GM12873 (cell line): ENCODE measurements around the gene RUVBL1.

Experiments used
- TF ChIP-seq, protein P1 (sequence below): IDR thresholded peaks from 2 replicates; pipeline ENCODE4 v1.5.1; 2012; ENCODE audit warnings: low read depth, mild to moderate bottlenecking, moderate library complexity, low read length, control low read depth; ENCODE audit not compliant: insufficient read depth; ENCODE audit errors: missing control alignments

RUVBL1 gene

DNA sequence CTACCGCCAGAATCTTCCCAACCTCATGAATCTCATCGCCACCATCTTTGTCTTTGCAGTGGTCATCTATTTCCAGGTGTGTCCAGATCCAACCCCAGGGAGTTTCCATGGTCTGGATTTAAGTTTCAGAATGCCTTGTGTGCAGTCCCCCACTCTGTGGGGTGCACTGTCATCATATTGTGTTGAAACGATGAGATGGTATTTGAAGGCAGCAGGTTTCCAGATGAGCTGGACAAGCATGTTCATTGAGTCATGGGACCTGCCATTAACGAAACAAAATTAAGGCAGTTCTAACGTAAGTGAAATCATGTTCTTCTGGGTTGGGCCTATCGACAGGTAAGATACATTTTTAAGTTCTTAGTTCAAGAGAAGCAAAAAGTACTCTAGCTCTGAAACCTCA is 58.6 kb downstream of the RUVBL1 start:
- TF ChIP-seq, protein P1, sequence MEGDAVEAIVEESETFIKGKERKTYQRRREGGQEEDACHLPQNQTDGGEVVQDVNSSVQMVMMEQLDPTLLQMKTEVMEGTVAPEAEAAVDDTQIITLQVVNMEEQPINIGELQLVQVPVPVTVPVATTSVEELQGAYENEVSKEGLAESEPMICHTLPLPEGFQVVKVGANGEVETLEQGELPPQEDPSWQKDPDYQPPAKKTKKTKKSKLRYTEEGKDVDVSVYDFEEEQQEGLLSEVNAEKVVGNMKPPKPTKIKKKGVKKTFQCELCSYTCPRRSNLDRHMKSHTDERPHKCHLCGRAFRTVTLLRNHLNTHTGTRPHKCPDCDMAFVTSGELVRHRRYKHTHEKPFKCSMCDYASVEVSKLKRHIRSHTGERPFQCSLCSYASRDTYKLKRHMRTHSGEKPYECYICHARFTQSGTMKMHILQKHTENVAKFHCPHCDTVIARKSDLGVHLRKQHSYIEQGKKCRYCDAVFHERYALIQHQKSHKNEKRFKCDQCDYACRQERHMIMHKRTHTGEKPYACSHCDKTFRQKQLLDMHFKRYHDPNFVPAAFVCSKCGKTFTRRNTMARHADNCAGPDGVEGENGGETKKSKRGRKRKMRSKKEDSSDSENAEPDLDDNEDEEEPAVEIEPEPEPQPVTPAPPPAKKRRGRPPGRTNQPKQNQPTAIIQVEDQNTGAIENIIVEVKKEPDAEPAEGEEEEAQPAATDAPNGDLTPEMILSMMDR = no peak

DNA sequence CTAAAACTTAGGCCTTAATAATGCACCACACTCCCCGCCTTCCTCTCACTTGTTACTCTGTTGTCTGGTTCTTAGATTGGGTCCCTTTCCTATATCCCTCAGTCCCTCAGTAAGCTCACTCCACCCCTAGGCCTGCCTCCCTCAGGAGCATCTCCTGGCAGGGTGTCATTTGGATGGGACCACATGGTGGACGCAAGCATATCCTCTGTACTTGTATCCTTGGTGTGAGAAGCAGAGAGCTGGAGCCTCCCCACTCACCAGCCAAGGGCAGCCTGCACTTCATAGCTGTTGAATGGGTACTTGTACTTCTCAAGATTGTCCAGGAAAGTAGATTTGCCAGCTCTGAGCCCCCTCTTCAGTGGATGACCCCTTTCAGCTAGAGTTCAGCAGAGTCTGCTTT is 59.7 kb downstream of the RUVBL1 start:
- TF ChIP-seq, protein P1 = no peak

DNA sequence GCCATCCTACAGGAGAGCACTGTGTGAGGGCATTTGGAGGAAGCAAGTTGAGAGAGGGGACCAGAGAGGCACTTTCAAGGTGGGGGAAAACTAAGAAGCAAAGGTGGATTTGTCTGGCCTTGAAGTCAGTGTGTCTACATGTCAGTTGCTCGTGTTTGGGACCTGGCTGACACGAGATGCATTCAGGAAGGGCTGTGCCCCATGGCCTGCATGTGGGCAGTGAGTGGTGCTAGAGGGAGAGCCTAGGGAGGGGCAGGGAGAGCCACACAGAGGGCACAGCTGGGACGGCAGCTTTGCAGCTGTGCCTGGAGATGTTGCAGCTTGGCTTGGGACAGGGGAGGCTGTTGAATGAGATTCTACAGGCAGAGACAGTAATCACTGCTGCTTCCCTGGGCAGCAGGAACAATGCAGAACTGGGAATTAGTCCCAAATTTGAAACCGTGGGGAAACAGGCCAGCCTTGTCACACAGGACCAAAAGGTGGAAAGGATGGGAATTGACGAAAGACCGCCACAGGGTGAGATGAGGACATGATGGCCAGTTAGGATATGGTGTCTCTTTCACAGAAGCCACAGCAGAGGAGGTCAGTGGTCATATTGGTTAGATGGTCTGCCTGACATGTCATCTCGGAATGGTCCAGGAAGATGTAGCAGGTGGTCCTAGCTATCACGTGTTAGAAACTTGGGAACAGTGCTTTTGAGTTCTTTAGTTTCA is 61.4 kb downstream of the RUVBL1 start:
- TF ChIP-seq, protein P1 = no peak

DNA sequence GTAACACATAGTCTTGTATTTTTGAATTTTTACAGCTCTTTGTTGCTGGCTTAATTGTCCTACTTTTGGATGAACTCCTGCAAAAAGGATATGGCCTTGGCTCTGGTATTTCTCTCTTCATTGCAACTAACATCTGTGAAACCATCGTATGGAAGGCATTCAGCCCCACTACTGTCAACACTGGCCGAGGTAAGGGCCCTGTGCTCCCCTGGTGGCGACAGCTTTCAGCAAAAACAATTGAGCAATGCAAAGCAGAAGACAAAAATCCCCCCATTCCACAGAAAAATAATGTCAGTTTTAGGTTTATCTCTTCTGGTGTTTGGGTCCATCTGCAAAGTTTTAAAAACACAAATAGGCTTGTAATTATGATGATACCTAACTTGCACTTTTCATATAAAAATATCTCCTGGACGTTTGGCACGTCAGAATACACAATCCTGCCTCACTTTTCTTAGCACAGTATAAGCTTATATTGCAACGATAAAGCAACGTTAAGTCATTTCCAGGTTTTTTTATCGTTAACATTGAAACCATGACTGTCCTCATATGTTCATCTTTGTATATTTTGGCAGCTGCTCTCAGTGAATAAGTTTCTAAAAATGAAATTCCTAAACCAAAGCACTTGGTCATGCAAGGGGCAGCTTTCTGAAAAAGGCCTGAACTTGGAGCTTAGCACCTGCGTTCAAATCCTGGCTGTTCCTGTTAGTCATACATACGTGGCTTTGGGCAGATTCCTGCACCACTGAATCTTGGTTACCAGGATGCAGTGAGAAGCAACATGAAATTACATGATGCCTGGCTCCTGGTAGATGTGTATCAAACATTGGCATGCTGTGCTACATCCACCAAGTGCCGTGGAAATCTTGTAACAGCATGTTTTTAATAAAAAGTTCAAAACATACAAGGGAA is 62.9 kb downstream of the RUVBL1 start:
- TF ChIP-seq, protein P1 = no peak

DNA sequence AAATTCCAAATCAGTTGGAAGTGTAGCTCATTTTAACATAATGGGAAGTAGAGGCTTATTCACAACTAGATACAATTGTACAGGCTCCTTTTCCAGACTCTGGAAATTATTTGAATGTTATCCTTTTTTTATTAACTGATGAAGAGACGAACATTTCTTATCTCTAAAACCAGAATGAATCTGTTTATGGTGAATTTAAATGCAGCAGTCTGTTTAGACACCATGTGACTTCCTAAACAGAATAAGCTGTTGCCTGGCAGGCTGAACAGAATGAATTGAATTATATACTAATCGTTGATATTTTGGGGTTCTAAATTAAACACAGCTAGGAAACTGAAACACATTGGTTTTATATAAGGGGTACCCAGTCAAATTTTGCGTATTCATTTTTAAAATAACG is 67.4 kb downstream of the RUVBL1 start:
- TF ChIP-seq, protein P1 = no peak

DNA sequence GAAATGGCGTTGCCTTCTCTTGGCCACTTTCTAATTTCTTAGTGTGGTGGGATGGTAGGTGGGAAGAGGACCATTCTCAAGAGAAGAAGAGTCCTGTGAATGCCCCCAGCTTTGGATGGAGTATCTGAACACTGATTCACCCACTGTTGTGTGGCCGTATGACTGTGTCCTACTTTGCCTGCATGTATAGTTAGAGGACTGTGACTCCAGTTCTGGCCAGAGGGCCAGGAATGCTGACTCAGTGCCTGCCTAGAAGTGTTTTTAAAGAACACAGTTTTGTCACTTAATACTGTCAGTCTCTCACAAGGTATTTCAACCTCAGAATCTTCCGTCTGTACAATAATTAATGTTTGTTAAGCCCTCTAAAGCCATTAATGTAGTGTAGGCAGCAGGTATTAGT is 69.2 kb downstream of the RUVBL1 start:
- TF ChIP-seq, protein P1 = no peak

DNA sequence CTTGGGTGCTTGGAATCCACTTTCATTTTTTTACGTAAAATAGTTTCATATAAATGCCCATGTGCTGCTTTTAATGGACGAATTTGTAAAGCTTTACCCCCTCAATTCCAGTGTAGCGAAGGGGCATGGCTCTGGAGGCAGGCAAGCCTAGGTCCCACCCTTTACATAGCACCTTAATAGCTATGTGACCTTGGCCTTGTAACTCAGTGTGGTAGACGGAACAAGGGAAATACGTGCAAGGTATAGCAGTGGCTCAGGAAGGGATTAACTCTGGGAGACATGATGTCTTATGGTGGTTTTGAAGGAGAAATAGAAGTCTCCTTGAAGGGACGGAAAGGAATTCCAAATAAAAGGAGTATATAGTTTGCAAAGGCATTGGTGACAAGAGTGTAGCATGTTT is 70.0 kb downstream of the RUVBL1 start:
- TF ChIP-seq, protein P1 = no peak
